RWPE2 (cell line): ENCODE measurements around the gene COL4A6.

Experiments
- ATAC-seq: fragments of 200-7000 bp; cut with Tn5 transposase; 3 replicates; pipeline ENCODE4 v1.9.1; 2021; ENCODE audit warnings: low read depth
- DNase-seq: peaks from one replicate; pipeline ENCODE4 v3.0.0-alpha.2; 2020; ENCODE audit warnings: low spot score
- H3K27ac ChIP-seq: fragments of 450-650 bp; 2 replicates; pipeline ENCODE4 v1.5.1; 2017; ENCODE audit warnings: mild to moderate bottlenecking; ENCODE audit not compliant: poor library complexity, severe bottlenecking
- H3K27me3 ChIP-seq: fragments of 250-450 bp; sonication (Bioruptor Pico); 2 replicates; pipeline ENCODE4 v1.5.1; 2021; ENCODE audit warnings: mild to moderate bottlenecking, moderate library complexity; ENCODE audit not compliant: insufficient read depth, poor library complexity, severe bottlenecking
- H3K36me3 ChIP-seq: fragments of 250-450 bp; sonication (Bioruptor Pico); 2 replicates; pipeline ENCODE4 v1.5.1; 2020; ENCODE audit warnings: low read depth, mild to moderate bottlenecking, moderate library complexity
- H3K4me1 ChIP-seq: fragments of 250-450 bp; sonication (Bioruptor Pico); 2 replicates; pipeline ENCODE4 v1.5.1; 2021; ENCODE audit warnings: mild to moderate bottlenecking, moderate library complexity; ENCODE audit not compliant: insufficient read depth, poor library complexity, severe bottlenecking
- H3K4me3 ChIP-seq: fragments of 250-450 bp; sonication (Bioruptor Pico); 2 replicates; pipeline ENCODE4 v1.5.1; 2021; ENCODE audit warnings: mild to moderate bottlenecking, moderate library complexity; ENCODE audit not compliant: severe bottlenecking
- H3K9me3 ChIP-seq: fragments of 250-450 bp; sonication (Bioruptor Pico); 2 replicates; pipeline ENCODE4 v1.5.1; 2021; ENCODE audit warnings: mild to moderate bottlenecking, moderate library complexity; ENCODE audit not compliant: severe bottlenecking
- CTCF ChIP-seq: fragments of 450-650 bp; IDR thresholded peaks from one replicate; pipeline ENCODE4 v1.5.1; 2017; ENCODE audit warnings: mild to moderate bottlenecking, moderate library complexity; ENCODE audit not compliant: poor library complexity, severe bottlenecking

The COL4A6 gene

GRCh38 chrX:108312011-108312410, 126.2 kb downstream of the COL4A6 start:
- DNase-seq (no peak), ATAC-seq (peak; percentile 28; the same call in 1 of the 3 replicates)
- no peak for TF ChIP-seq CTCF
- Histone ChIP-seq H3K4me3 (no peak overlapping the region), H3K4me1 (peaks cover 55% of the 10 kb centered on the region), H3K9me3 (no peaks in the 10 kb centered on the region), H3K27me3 (no peaks in the 10 kb centered on the region), H3K27ac (peak overlapping the region; percentile 83), H3K36me3 (peaks cover 10% of the 10 kb centered on the region; the same call in 1 of the 2 replicates)

GRCh38 chrX:108310506-108310905, 127.7 kb downstream of the COL4A6 start:
- peak overlapping the region; percentile 83 for H3K27ac ChIP-seq
- peaks cover 10% of the 10 kb centered on the region; the same call in 1 of the 2 replicates for H3K36me3 ChIP-seq
- ATAC-seq: no peak
- no peak for TF ChIP-seq CTCF
- no peak for DNase-seq
- peaks cover 44% of the 10 kb centered on the region for H3K4me1 ChIP-seq
- no peaks in the 10 kb centered on the region for H3K27me3 ChIP-seq
- no peak overlapping the region for H3K4me3 ChIP-seq
- no peaks in the 10 kb centered on the region for H3K9me3 ChIP-seq

- ATAC-seq: peak; percentile 48
- H3K27me3 ChIP-seq: no peaks in the 10 kb centered on the region
- peak overlapping the region; percentile 83 for H3K27ac ChIP-seq
- TF ChIP-seq CTCF: no peak
- H3K36me3 ChIP-seq: peaks cover 10% of the 10 kb centered on the region; the same call in 1 of the 2 replicates
- no peak for DNase-seq
- peaks cover 43% of the 10 kb centered on the region for H3K4me1 ChIP-seq
- no peak overlapping the region for H3K4me3 ChIP-seq
- H3K9me3 ChIP-seq: no peaks in the 10 kb centered on the region
These were observed 129.1 kb downstream of the COL4A6 start for GRCh38 chrX:108309144-108309543.

- peaks cover 26% of the 10 kb centered on the region for H3K4me1 ChIP-seq
- no peaks in the 10 kb centered on the region for H3K9me3 ChIP-seq
- peaks cover 10% of the 10 kb centered on the region; the same call in 1 of the 2 replicates for H3K36me3 ChIP-seq
- no peaks in the 10 kb centered on the region for H3K27me3 ChIP-seq
- DNase-seq (no peak), ATAC-seq (no peak)
- no peak overlapping the region for H3K4me3 ChIP-seq
- H3K27ac ChIP-seq: peak overlapping the region; percentile 83
- no peak for TF ChIP-seq CTCF
These were observed 130.8 kb downstream of the COL4A6 start for GRCh38 chrX:108307132-108308085.

GRCh38 chrX:108306086-108306485, 132.1 kb downstream of the COL4A6 start:
- H3K36me3 ChIP-seq: peaks cover 10% of the 10 kb centered on the region; the same call in 1 of the 2 replicates
- DNase-seq (no peak), ATAC-seq (no peak)
- no peak overlapping the region for H3K27ac ChIP-seq
- H3K4me1 ChIP-seq: peaks cover 16% of the 10 kb centered on the region
- H3K4me3 ChIP-seq: no peak overlapping the region
- H3K9me3 ChIP-seq: no peaks in the 10 kb centered on the region
- H3K27me3 ChIP-seq: no peaks in the 10 kb centered on the region
- TF ChIP-seq CTCF: no peak
